AG04450 (cell line): Measurements from ENCODE around the gene FAM110C. TPM values are rescaled to one million over a fixed set of nuclear protein-coding genes. Genes with fewer than 3 reads are reported as not detected.

Source experiments
- CTCF ChIA-PET: fragments of 300-600, 350-600 bp; formaldehyde crosslinking; extraction: SDS; loops from one replicate; lab custom pipeline; 2022; ENCODE audit warnings: antibody characterized with exemption, inconsistent platforms; lab: Charles Lee
- POLR2A ChIA-PET: fragments of 350-600 bp; formaldehyde crosslinking; extraction: SDS; loops from one replicate; lab custom pipeline; 2021; ENCODE audit warnings: antibody characterized with exemption, inconsistent platforms; lab: Yijun Ruan, JAX
- DNase-seq: peaks from one replicate; pipeline ENCODE4 v3.0.0-alpha.2; 2011; ENCODE audit warnings: low read depth, low spot score
- H3K27ac ChIP-seq: one replicate; pipeline ENCODE4 v1.5.1; 2012; ENCODE audit warnings: low read depth, low read length, control low read depth
- H3K27me3 ChIP-seq: one replicate; pipeline ENCODE4 v1.6.0; 2012; ENCODE audit warnings: low read length; ENCODE audit not compliant: control insufficient read depth, insufficient read depth
- H3K4me3 ChIP-seq: 2 replicates; pipeline ENCODE4 v1.5.1; 2011; ENCODE audit warnings: mild to moderate bottlenecking, low read depth, low read length, control low read depth
- H3K9me3 ChIP-seq: 2 replicates; pipeline ENCODE4 v1.5.1; 2012; ENCODE audit warnings: low read length; ENCODE audit not compliant: control insufficient read depth, insufficient read depth
- CTCF ChIP-seq: IDR thresholded peaks from 2 replicates; pipeline ENCODE4 v1.5.1; 2011; ENCODE audit warnings: low read depth, low read length, control low read depth, inconsistent platforms
- polyA plus RNA-seq: library from polyadenylated mRNA; depleted of rRNA; stranded (reverse); fragments of >200 nt; gene quantifications from 2 replicates; pipeline ENCODE4 v1.2.3, GENCODE V29; 2011

The FAM110C gene
- polyA plus RNA-seq, 1 experiment, result not detected

GRCh38 chr2:40465-40864 lies 5.8 kb downstream of the FAM110C start:
- ChIA-PET CTCF (no interaction called here), POLR2A (no interaction called here)
- peaks cover 11% of the 10 kb centered on the region; the same call in 1 of the 2 replicates for H3K9me3 ChIP-seq
- DNase-seq, result no peak
- no peak overlapping the region for H3K27ac ChIP-seq
- no peak for TF ChIP-seq CTCF
- H3K27me3 ChIP-seq, result no peaks in the 10 kb centered on the region
- no peak overlapping the region for H3K4me3 ChIP-seq

- Histone ChIP-seq H3K9me3 (peaks cover 4% of the 10 kb centered on the region; the same call in 1 of the 2 replicates), H3K4me3 (no peak overlapping the region), H3K27ac (no peak overlapping the region), H3K27me3 (no peaks in the 10 kb centered on the region)
- POLR2A ChIA-PET, result no interaction called here
- CTCF ChIA-PET, result no interaction called here
- DNase-seq, result no peak
- no peak for TF ChIP-seq CTCF
Measured at GRCh38 chr2:38155-38554, 8.2 kb downstream of the FAM110C start.

- Histone ChIP-seq H3K4me3 (no peak overlapping the region), H3K27ac (no peak overlapping the region), H3K27me3 (no peaks in the 10 kb centered on the region), H3K9me3 (peaks cover 4% of the 10 kb centered on the region; the same call in 1 of the 2 replicates)
- no peak for DNase-seq
- ChIA-PET CTCF (no interaction called here), POLR2A (no interaction called here)
- TF ChIP-seq CTCF, result no peak
Measured at GRCh38 chr2:36318-36717, 10.0 kb downstream of the FAM110C start.

- no peak overlapping the region for H3K4me3 ChIP-seq
- ChIA-PET POLR2A (no interaction called here), CTCF (no interaction called here)
- no peak for DNase-seq
- no peaks in the 10 kb centered on the region for H3K27me3 ChIP-seq
- no peak overlapping the region for H3K27ac ChIP-seq
- peaks cover 4% of the 10 kb centered on the region; the same call in 1 of the 2 replicates for H3K9me3 ChIP-seq
- no peak for TF ChIP-seq CTCF
Measured at GRCh38 chr2:35852-36251, 10.5 kb downstream of the FAM110C start.

- H3K27ac ChIP-seq, result no peak overlapping the region
- no peak for DNase-seq
- CTCF ChIA-PET, result no interaction called here
Measured at GRCh38 chr2:33620-34019, 12.7 kb downstream of the FAM110C start.

More at GRCh38 chr2:33620-34019, 12.7 kb downstream of the FAM110C start:
- Histone ChIP-seq H3K4me3 (no peak overlapping the region), H3K9me3 (peaks cover 8% of the 10 kb centered on the region), H3K27me3 (no peaks in the 10 kb centered on the region)
- POLR2A ChIA-PET, result no interaction called here
- no peak for TF ChIP-seq CTCF
